ENCODE measurements around the gene ITGAD.

The ITGAD gene

GRCh38 chr16:31348579-31348978 lies 44.6 kb upstream of the ITGAD start:
- Histone ChIP-seq H3F3A (ENCODE audit: low read depth) (no peaks in the 10 kb centered on the region), H4K20me1 (ENCODE audit: insufficient read depth, low read length, poor library complexity, severe bottlenecking) (no peaks in the 10 kb centered on the region), H3K36me3 (ENCODE audit: insufficient read depth, low read length) (no peaks in the 10 kb centered on the region), H3K4me2 (ENCODE audit: low read depth, low read length, poor library complexity, severe bottlenecking) (no peak overlapping the region), H3K27me3 (ENCODE audit: insufficient read depth, low read length, poor library complexity, severe bottlenecking) (no peaks in the 10 kb centered on the region), H3K4me1 (ENCODE audit: insufficient read depth, low read length, poor library complexity, severe bottlenecking) (no peaks in the 10 kb centered on the region), H3K9me3 (ENCODE audit: insufficient read depth, low read depth, low read length) (no peaks in the 10 kb centered on the region), H3K79me2 (ENCODE audit: insufficient read depth, low read length) (no peaks in the 10 kb centered on the region), H2AFZ (ENCODE audit: low read length) (no peak overlapping the region), H3K9ac (ENCODE audit: low read depth, low read length, poor library complexity, severe bottlenecking) (no peak overlapping the region), H3K4me3 (ENCODE audit: low read length, poor library complexity, severe bottlenecking) (no peak overlapping the region), H3K9me2 (replicated peaks; ENCODE audit: low read depth, low read length) (no peaks in the 10 kb centered on the region)
- no peak for TF ChIP-seq EZH2phosphoT487 (IDR thresholded peaks at IDR 0.05; ENCODE audit: borderline replicate concordance)
- TF ChIP-seq CTCF (conservative IDR thresholded peaks at IDR 0.05; ENCODE audit: low read length): no peak

DNA sequence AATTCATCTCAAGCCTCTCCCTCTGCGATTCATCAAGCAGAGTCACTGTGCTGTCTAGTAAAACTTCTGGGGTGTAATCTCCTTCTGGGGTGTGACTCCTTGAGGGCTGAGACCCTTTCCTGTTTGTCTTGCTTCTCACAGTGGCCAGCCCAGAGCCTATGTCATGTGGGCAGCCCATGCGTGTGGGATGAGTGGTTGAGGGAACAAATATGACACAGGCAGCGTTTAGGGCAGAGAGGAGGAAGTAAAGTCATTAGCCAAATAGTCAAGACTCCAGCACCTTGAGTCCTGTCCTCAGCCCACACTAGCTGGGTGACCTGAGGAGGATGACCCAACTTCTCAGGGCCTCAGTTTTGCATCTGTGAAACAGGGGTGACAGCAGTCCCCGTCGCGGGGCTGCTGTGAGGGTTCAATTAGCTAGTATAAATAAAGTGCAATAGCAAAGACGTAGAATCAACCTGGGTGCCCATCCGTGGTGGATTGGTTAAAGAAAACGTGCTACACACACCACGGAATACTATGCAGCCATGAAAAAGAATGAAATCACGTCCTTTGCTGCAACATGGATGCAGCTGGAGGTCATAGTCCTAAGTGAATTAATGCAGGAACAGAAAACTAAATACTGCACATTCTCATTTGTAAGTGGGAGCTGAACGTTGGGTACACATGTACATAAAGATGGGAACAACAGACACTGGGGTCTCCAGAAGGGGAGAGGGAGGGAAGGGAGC lies 42.7 kb upstream of the ITGAD start:
- Histone ChIP-seq H3K4me2 (ENCODE audit: low read depth, low read length, poor library complexity, severe bottlenecking) (no peak overlapping the region), H3K9me2 (replicated peaks; ENCODE audit: low read depth, low read length) (no peaks in the 10 kb centered on the region), H3K79me2 (ENCODE audit: insufficient read depth, low read length) (no peaks in the 10 kb centered on the region), H3K4me3 (ENCODE audit: low read length, poor library complexity, severe bottlenecking) (no peak overlapping the region), H3K9ac (ENCODE audit: low read depth, low read length, poor library complexity, severe bottlenecking) (no peak overlapping the region), H3F3A (ENCODE audit: low read depth) (no peaks in the 10 kb centered on the region), H4K20me1 (ENCODE audit: insufficient read depth, low read length, poor library complexity, severe bottlenecking) (no peaks in the 10 kb centered on the region), H3K36me3 (ENCODE audit: insufficient read depth, low read length) (no peaks in the 10 kb centered on the region), H2AFZ (ENCODE audit: low read length) (no peak overlapping the region), H3K9me3 (ENCODE audit: insufficient read depth, low read depth, low read length) (no peaks in the 10 kb centered on the region), H3K27me3 (ENCODE audit: insufficient read depth, low read length, poor library complexity, severe bottlenecking) (no peaks in the 10 kb centered on the region), H3K4me1 (ENCODE audit: insufficient read depth, low read length, poor library complexity, severe bottlenecking) (peaks cover 13% of the 10 kb centered on the region)
- TF ChIP-seq CTCF (conservative IDR thresholded peaks at IDR 0.05; ENCODE audit: low read length): no peak
- TF ChIP-seq EZH2phosphoT487 (IDR thresholded peaks at IDR 0.05; ENCODE audit: borderline replicate concordance): no peak

DNA sequence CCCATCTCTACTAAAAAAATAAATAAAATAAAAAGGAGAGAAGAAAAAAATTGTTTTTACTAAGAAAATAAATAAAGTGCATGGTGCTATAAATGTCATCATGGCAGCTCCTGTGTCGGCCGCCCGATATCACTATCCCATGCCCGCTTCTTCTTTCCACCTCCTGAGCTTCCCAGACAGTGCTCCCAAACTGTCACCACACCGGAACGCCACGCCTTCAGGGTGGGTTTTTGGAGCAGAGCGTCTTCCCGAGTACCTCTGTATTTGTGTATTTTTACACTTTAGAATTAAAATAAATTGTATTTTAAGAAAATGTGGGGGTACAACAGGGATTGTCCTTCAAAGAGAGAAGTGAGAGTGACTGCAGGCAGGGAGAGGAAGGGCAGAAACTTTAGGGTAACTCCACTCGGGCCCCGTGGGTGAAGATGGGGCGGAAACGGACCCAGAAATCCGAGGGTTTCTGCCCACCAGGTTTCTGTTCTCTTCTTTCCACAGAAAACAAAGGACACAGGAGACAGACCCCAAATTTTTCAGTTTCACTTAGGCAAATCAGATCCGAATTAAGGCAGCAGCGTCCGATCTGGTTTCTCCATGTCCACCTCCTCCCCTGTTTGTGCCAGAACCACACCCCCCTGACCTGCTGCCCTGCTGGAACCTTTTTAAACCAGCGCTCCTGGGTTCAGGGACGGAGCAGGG lies 41.7 kb upstream of the ITGAD start:
- no peak for TF ChIP-seq EZH2phosphoT487 (IDR thresholded peaks at IDR 0.05; ENCODE audit: borderline replicate concordance)
- no peak for TF ChIP-seq CTCF (conservative IDR thresholded peaks at IDR 0.05; ENCODE audit: low read length)
- peaks cover 15% of the 10 kb centered on the region for H3K4me1 ChIP-seq (ENCODE audit: insufficient read depth, low read length, poor library complexity, severe bottlenecking)
- no peaks in the 10 kb centered on the region for H3F3A ChIP-seq (ENCODE audit: low read depth)
- H3K4me3 ChIP-seq (ENCODE audit: low read length, poor library complexity, severe bottlenecking): no peak overlapping the region
- H4K20me1 ChIP-seq (ENCODE audit: insufficient read depth, low read length, poor library complexity, severe bottlenecking): no peaks in the 10 kb centered on the region
- no peaks in the 10 kb centered on the region for H3K9me3 ChIP-seq (ENCODE audit: insufficient read depth, low read depth, low read length)
- no peak overlapping the region for H3K9ac ChIP-seq (ENCODE audit: low read depth, low read length, poor library complexity, severe bottlenecking)
- H3K4me2 ChIP-seq (ENCODE audit: low read depth, low read length, poor library complexity, severe bottlenecking): no peak overlapping the region
- no peaks in the 10 kb centered on the region for H3K27me3 ChIP-seq (ENCODE audit: insufficient read depth, low read length, poor library complexity, severe bottlenecking)
- no peaks in the 10 kb centered on the region for H3K79me2 ChIP-seq (ENCODE audit: insufficient read depth, low read length)
- H3K9me2 ChIP-seq (replicated peaks; ENCODE audit: low read depth, low read length): no peaks in the 10 kb centered on the region
- H3K36me3 ChIP-seq (ENCODE audit: insufficient read depth, low read length): no peaks in the 10 kb centered on the region
- H2AFZ ChIP-seq (ENCODE audit: low read length): no peak overlapping the region

Data from Loucy (cell line).